ENCODE measurements around the gene UNC13D.

Gene UNC13D

GRCh38 chr17:75842963-75843576 lies 1.1 kb downstream of the UNC13D start:
- peaks cover 17% of the 10 kb centered on the region for H3K36me3 Mint-ChIP-seq (ENCODE audit: low read depth)
- H3K9me3 Mint-ChIP-seq = no peaks in the 10 kb centered on the region
- no peak overlapping the region for H3K4me3 Mint-ChIP-seq
- no peak overlapping the region for H3K27ac Mint-ChIP-seq
- peaks cover 11% of the 10 kb centered on the region for H3K4me1 Mint-ChIP-seq
- TF ChIP-seq, protein P1, sequence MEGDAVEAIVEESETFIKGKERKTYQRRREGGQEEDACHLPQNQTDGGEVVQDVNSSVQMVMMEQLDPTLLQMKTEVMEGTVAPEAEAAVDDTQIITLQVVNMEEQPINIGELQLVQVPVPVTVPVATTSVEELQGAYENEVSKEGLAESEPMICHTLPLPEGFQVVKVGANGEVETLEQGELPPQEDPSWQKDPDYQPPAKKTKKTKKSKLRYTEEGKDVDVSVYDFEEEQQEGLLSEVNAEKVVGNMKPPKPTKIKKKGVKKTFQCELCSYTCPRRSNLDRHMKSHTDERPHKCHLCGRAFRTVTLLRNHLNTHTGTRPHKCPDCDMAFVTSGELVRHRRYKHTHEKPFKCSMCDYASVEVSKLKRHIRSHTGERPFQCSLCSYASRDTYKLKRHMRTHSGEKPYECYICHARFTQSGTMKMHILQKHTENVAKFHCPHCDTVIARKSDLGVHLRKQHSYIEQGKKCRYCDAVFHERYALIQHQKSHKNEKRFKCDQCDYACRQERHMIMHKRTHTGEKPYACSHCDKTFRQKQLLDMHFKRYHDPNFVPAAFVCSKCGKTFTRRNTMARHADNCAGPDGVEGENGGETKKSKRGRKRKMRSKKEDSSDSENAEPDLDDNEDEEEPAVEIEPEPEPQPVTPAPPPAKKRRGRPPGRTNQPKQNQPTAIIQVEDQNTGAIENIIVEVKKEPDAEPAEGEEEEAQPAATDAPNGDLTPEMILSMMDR (IDR thresholded peaks at IDR 0.05; ENCODE audit: unreplicated experiment in 3 of 3) = no peak
- H3K27me3 Mint-ChIP-seq (ENCODE audit: low read depth) = no peaks in the 10 kb centered on the region

- no peak overlapping the region for H3K4me3 Mint-ChIP-seq
- no peak overlapping the region for H3K27ac Mint-ChIP-seq
Measured at GRCh38 chr17:75842411-75842810, 1.8 kb downstream of the UNC13D start.

DNA sequence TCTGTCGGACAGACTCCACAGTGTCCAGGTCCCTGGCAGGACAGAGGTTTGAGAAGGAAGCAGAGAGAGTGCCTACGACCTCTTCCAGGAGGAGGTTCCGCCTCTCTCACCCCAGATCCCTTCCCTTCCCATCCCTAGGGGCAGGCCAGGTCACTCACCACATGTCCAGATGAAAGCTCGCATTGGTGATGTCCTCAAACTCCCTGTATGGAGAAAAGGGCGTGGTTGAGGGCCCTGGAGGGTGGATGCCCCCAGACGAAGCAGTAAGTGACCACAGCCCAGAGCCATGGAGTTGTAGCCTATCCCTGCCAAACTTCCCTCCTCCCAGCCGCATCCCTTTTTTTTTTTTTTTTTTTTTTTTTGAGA lies 3.4 kb downstream of the UNC13D start:
- Mint-ChIP-seq H3K27ac (no peak overlapping the region), H3K36me3 (ENCODE audit: low read depth) (peaks cover 5% of the 10 kb centered on the region), H3K4me3 (no peak overlapping the region), H3K9me3 (no peaks in the 10 kb centered on the region), H3K27me3 (ENCODE audit: low read depth) (no peaks in the 10 kb centered on the region), H3K4me1 (peaks cover 6% of the 10 kb centered on the region)
- TF ChIP-seq, protein P1 (IDR thresholded peaks at IDR 0.05; ENCODE audit: unreplicated experiment in 3 of 3) = no peak

More at GRCh38 chr17:75842411-75842810, 1.8 kb downstream of the UNC13D start:
- Mint-ChIP-seq H3K36me3 (ENCODE audit: low read depth) (peaks cover 11% of the 10 kb centered on the region), H3K4me1 (peaks cover 11% of the 10 kb centered on the region), H3K27me3 (ENCODE audit: low read depth) (no peaks in the 10 kb centered on the region), H3K9me3 (no peaks in the 10 kb centered on the region)
- TF ChIP-seq, protein P1 (IDR thresholded peaks at IDR 0.05; ENCODE audit: unreplicated experiment in 3 of 3) = no peak

GRCh38 chr17:75839942-75840798 lies 4.0 kb downstream of the UNC13D start:
- Mint-ChIP-seq H3K27me3 (ENCODE audit: low read depth) (no peaks in the 10 kb centered on the region), H3K36me3 (ENCODE audit: low read depth) (no peaks in the 10 kb centered on the region), H3K4me3 (no peak overlapping the region), H3K4me1 (no peaks in the 10 kb centered on the region), H3K9me3 (no peaks in the 10 kb centered on the region), H3K27ac (no peak overlapping the region)
- TF ChIP-seq, protein P1 (IDR thresholded peaks at IDR 0.05; ENCODE audit: unreplicated experiment in 3 of 3) = no peak

DNA sequence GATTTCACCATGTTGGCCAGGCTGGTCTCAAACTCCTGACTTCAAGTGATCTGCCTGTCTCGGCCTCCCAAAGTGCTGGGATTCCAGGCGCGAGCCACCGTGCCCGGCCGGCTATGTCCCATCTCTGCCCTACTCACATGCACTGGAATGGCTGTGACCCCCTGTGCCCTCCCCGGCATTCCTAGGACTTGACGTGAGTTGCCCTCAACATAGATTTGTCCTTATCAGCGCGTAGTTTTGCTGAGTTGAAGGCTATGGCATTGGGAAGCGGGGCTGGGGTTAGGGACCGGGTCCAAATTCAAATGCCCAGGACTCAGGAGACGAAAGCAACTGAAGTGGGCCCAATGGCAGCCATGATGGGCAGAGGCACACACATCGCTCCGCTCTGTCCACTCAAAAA lies 5.8 kb downstream of the UNC13D start:
- Mint-ChIP-seq H3K4me1 (peaks cover 7% of the 10 kb centered on the region), H3K27ac (no peak overlapping the region), H3K4me3 (no peak overlapping the region), H3K27me3 (ENCODE audit: low read depth) (no peaks in the 10 kb centered on the region), H3K9me3 (no peaks in the 10 kb centered on the region), H3K36me3 (ENCODE audit: low read depth) (no peaks in the 10 kb centered on the region)
- TF ChIP-seq, protein P1 (IDR thresholded peaks at IDR 0.05; ENCODE audit: unreplicated experiment in 3 of 3) = no peak

All from nephron (organoid).